Activated CD4-positive, alpha-beta T cell treated with anti-CD3 and anti-CD28 coated beads, Interleukin-2, amount 50 U/mL, for 16 hours (primary cell): Measurements from ENCODE around the gene GOLGA6L10.

Experiments used
- DNase-seq: peaks from one replicate; pipeline ENCODE4 v3.0.0-alpha.2; 2020

Gene GOLGA6L10

DNA sequence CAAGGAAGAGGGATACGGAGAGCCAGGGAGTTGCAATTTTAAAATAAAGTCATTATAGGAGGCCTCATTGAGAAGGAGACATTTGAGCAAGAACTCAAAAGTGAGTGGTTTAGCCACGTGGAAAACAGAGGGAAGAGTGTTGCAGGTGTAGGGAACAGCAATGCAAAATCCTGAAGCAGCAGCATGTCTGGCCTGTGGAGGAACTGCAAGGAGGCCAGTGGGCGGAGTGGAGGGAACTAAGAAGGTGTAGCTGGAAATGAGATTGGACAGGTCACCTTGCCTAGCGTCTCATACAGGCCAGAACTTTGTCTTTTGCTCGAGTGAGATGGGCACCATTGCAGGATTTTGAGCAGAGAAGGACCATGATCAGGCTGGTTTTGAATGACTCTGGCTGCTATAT, 51.7 kb downstream of the GOLGA6L10 start:
- no peak for DNase-seq

DNA sequence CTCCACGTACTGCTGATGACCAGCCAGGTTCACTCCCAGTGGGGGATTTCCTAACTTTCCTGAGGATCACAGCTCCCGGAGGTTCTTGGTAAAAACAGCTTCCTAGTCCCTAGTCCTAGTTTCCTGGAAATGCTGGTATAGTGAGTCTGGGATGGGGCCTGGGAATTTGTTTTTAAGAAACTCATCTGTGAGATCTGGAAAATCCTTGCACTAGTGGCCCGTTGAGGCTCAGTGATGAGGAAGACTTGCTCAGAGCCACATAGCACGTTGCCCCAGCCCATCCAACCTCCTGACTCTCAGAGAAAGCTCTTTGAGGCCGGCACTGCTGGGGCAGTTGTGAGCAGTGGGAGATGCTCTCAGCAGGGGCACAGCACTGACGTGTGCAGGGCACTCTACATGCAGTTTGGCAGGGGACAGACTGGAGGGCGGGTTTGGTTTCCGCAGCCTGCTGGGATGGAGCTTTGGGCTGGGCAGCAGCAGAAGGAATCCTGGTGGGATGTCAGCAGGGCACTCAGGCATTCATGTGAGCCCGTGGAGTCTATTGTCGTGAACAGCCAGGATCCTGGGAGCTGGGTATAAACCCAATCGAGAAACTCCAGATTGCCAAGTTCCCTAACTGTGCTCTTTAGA, 55.1 kb downstream of the GOLGA6L10 start:
- no peak for DNase-seq

DNA sequence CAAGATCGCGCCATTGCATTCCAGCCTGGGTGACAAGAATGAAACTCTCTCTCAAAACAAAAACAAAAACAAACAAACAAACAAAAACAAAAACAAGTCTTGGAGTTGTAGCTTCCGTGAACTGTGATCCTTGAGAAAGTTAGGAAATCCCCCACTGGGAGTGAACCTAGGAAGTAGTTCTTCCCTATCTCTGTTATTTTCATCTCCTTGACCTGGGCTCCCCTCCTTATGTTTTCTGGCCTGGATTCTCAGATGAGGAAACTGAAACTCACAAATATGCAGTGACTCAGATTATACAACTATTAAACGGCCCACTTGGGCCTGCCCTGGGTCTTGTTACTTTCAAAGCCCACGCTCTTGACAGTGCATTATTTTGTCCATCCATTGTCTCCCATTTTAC, 57.0 kb downstream of the GOLGA6L10 start:
- no peak for DNase-seq
